BJ (cell line): Measurements from ENCODE around the gene NLGN1. TPM values are rescaled to one million over a fixed set of nuclear protein-coding genes. Genes with fewer than 3 reads are reported as not detected.

Source experiments
- CTCF ChIA-PET: fragments of 350-600 bp; formaldehyde crosslinking; extraction: SDS; loops from one replicate; lab custom pipeline; 2021; ENCODE audit warnings: antibody characterized with exemption, inconsistent platforms; lab: Yijun Ruan, JAX
- POLR2A ChIA-PET: fragments of 300-600 bp; sonication (Branson Sonifier 250); formaldehyde crosslinking; extraction: SDS; loops from one replicate; lab custom pipeline; 2021; ENCODE audit warnings: antibody characterized with exemption; lab: Charles Lee
- DNase-seq: peaks from one replicate; pipeline ENCODE4 v3.0.0-alpha.2; 2011; ENCODE audit warnings: low read depth
- H3K27me3 ChIP-seq: 2 replicates; pipeline ENCODE4 v1.6.0; 2011; ENCODE audit warnings: low read length; ENCODE audit not compliant: control insufficient read depth, insufficient read depth
- H3K36me3 ChIP-seq: 2 replicates; pipeline ENCODE4 v1.5.1; 2011; ENCODE audit warnings: low read length; ENCODE audit not compliant: control insufficient read depth, insufficient read depth
- H3K4me3 ChIP-seq: 2 replicates; pipeline ENCODE4 v1.5.1; 2011; ENCODE audit warnings: low read depth, mild to moderate bottlenecking, control low read depth, low read length
- polyA plus RNA-seq: library from polyadenylated mRNA; depleted of rRNA; stranded (reverse); fragments of >200 nt; gene quantifications from 2 replicates; pipeline ENCODE4 v1.2.3, GENCODE V29; 2011
- TF ChIP-seq, protein P1 (sequence below): IDR thresholded peaks from 2 replicates; pipeline ENCODE4 v1.5.1; 2011; ENCODE audit warnings: low read depth, mild to moderate bottlenecking, control low read depth, inconsistent platforms, low read length, moderate library complexity; ENCODE audit not compliant: insufficient read depth

Gene NLGN1
- polyA plus RNA-seq, 1 experiment: 15.5 TPM

DNA sequence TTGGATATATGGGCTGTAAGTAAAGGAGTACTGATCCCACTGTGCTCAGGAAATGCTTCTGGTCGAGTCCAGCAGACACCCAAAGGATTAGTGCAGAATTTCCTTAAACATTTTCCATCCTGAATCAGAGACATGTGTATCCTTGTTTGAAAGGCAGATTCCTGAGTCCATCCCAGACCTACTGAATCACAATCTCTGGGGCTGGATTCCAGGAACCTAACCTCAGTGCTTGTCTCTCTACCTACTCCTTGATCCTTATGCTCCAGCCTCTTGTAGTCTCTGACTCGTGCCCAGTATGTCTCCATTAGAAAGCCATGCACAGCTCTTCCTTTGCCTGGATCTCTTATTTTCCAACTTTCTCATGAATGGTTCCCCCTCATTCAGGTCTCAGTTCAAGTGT, 585.8 kb downstream of the NLGN1 start:
- no peak overlapping the region for H3K4me3 ChIP-seq
- H3K27me3 ChIP-seq: no peaks in the 10 kb centered on the region
- no peaks in the 10 kb centered on the region for H3K36me3 ChIP-seq
- TF ChIP-seq, protein P1, sequence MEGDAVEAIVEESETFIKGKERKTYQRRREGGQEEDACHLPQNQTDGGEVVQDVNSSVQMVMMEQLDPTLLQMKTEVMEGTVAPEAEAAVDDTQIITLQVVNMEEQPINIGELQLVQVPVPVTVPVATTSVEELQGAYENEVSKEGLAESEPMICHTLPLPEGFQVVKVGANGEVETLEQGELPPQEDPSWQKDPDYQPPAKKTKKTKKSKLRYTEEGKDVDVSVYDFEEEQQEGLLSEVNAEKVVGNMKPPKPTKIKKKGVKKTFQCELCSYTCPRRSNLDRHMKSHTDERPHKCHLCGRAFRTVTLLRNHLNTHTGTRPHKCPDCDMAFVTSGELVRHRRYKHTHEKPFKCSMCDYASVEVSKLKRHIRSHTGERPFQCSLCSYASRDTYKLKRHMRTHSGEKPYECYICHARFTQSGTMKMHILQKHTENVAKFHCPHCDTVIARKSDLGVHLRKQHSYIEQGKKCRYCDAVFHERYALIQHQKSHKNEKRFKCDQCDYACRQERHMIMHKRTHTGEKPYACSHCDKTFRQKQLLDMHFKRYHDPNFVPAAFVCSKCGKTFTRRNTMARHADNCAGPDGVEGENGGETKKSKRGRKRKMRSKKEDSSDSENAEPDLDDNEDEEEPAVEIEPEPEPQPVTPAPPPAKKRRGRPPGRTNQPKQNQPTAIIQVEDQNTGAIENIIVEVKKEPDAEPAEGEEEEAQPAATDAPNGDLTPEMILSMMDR: no peak
- ChIA-PET POLR2A (no interaction called here), CTCF (interaction anchor here (0.6 kb wide), 1 partner anchor 15 kb away, joined by 3 read pairs; no protein-coding TSS in a partner anchor)
- DNase-seq: no peak

DNA sequence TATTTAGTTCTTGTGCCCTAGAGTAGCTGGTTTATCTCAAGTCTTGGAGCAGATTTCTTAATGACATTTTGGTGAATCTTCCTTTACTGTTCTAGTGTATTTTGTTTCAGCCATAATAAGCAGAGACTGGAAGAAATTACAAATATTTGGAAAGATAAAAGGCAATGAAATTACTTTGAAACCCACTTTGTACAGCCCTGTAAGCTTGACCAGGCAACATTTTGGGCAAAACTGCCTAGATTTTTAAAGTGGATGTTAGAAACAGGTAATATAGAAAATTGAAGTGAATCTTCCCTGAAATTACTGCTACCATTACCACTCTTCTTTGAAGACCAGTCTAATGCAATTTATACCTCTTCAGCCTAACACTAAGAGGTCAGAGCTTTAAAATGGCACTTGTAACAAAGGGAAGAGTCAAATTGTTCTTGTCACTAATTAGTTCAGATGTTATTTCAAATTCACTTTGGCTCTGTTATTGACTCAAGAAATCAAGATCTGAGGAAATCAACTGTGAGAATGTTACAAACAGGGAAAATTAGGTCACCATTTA, 589.4 kb downstream of the NLGN1 start:
- H3K36me3 ChIP-seq: no peaks in the 10 kb centered on the region
- DNase-seq: no peak
- H3K4me3 ChIP-seq: no peak overlapping the region
- H3K27me3 ChIP-seq: no peaks in the 10 kb centered on the region
- CTCF ChIA-PET: interaction anchor here (0.8 kb wide), 1 partner anchor 64 kb away, joined by 3 read pairs; no protein-coding TSS in a partner anchor
- TF ChIP-seq, protein P1: no peak
- POLR2A ChIA-PET: no interaction called here

DNA sequence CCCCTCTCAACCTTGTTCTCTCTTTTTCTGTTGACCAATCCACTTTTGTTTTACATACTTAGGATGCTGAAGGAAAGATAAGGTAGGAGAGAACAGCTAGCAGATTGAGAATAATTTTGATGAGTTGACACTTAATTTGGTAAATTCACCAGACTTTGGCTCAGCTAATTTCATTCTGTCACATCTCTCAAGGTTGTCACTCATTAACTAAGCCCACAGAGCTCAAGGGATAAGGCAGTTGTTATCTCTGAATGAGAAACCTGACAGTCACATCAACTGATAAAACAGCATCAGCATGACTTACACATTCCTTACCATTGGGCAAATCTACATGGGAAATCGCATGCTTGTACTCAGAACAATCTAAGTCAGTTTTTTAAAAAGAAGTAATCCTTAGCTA, 591.4 kb downstream of the NLGN1 start:
- TF ChIP-seq, protein P1: no peak
- H3K27me3 ChIP-seq: no peaks in the 10 kb centered on the region
- CTCF ChIA-PET: interaction anchor here (0.6 to 1.6 kb wide), 2 partner anchors 9 to 568 kb away, joined by 3 to 6 read pairs; no protein-coding TSS in a partner anchor
- no peak for DNase-seq
- no peak overlapping the region for H3K4me3 ChIP-seq
- H3K36me3 ChIP-seq: no peaks in the 10 kb centered on the region
- POLR2A ChIA-PET: no interaction called here

DNA sequence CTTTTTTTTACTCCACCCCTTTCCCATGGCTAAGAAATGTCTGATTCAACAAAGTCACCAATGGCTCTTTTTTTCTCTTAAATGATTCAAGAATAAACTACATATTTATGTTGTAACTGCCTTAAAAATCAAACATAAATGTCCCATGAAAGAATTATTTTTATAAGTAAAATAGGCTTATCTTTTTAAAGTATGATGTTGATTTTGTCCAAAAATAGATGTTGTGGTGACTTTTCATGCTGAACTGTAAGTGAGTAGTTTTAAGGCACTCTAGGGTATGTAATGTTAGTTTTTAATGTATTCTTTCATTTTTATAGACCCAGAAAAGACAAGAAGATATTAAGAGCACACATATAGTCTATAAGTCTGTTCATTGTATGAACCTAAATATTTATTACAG, 594.9 kb downstream of the NLGN1 start:
- H3K27me3 ChIP-seq: no peaks in the 10 kb centered on the region
- CTCF ChIA-PET: interaction anchor here (1.3 kb wide), 1 partner anchor 10 kb away, joined by 5 read pairs; no protein-coding TSS in a partner anchor
- no peak for DNase-seq

DNA sequence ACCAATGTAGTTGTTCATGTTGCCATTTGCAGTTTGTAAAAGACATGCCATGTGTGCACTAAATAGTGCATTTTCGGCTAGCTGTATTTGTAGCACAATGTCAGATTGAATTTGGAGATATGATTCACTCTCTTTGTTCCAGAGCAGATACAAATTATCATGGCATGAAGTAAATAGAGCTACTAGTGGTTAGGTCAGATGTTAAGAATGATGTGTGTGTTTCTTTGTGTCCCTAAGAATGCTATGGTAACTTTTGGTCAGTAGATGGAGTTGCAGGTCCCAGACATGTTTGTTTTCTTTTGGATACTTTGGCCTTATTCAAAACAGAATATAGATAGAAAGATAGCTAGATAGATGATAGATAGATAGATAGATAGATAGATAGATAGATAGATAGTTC, 595.8 kb downstream of the NLGN1 start:
- Histone ChIP-seq H3K27me3 (no peaks in the 10 kb centered on the region), H3K36me3 (no peaks in the 10 kb centered on the region), H3K4me3 (no peak overlapping the region)
- POLR2A ChIA-PET: no interaction called here
- peak; percentile 53 for DNase-seq
- TF ChIP-seq, protein P1: peak; percentile 53
- CTCF ChIA-PET: interaction anchor here (0.8 to 2.1 kb wide), 4 partner anchors 9 to 253 kb away, joined by 3 to 10 read pairs (median 4); no protein-coding TSS in a partner anchor

More for the DNA sequence above, 594.9 kb downstream of the NLGN1 start:
- Histone ChIP-seq H3K36me3 (no peaks in the 10 kb centered on the region), H3K4me3 (no peak overlapping the region)
- POLR2A ChIA-PET: no interaction called here
- TF ChIP-seq, protein P1: no peak
